Adipose tissue (tissue), 3 donors: ENCODE results near the gene SERPINI1. TPM values are rescaled to one million over a fixed set of nuclear protein-coding genes. Genes with fewer than 3 reads are reported as not detected.

ENCODE experiments used
- H3K27ac ChIP-seq: one replicate; pipeline ENCODE4 v1.5.1; 2013; ENCODE audit warnings: low read depth, low read length
- WGBS, 3 donors: extraction: QIAGEN DNeasy Blood & Tissue Kit; methylation state at CpG; one replicate each; pipeline ENCODE4 v1.1.7; 2013; 5-methylcytosine and 5-hydroxymethylcytosine counted together
- polyA plus RNA-seq, 3 donors: library from polyadenylated mRNA; stranded (reverse); fragments of 200-250 nt; gene quantifications; one replicate each; pipeline ENCODE4 v1.2.3, GENCODE V29; 2013
- donor health status: healthy with polysubstance abuse.
- donor health status: Bipolar disorder and iron deficiency.
- donor health status: healthy.

The SERPINI1 gene
- polyA plus RNA-seq, result 10 to 100 TPM; 15.0 to 36.7 (median 15.0) TPM

- H3K27ac ChIP-seq, result peak within 1 kb of the TSS; percentile 63
- 0% methylated on average over 37 of the region's 37 CpGs for WGBS, 3 donors
These were observed at the start of gene SERPINI1 for GRCh38 chr3:167735233-167736138. Gene SERPINI1, plus strand, starts transcription at chr3:167735721. Its CDS starts 53,408 bp downstream, at chr3:167789129.

GRCh38 chr3:167691366-167691765, 44.2 kb upstream of the SERPINI1 start:
- WGBS, 3 donors, result 44 to 65% (median 61%) methylated on average over 3 of the region's 3 CpGs
- no peak overlapping the region for H3K27ac ChIP-seq

GRCh38 chr3:167694121-167694520, 41.4 kb upstream of the SERPINI1 start:
- WGBS, 3 donors, result 74 to 82% (median 81%) methylated on average over 2 of the region's 2 CpGs
- H3K27ac ChIP-seq, result no peak overlapping the region

GRCh38 chr3:167700046-167700445, 35.5 kb upstream of the SERPINI1 start:
- no peak overlapping the region for H3K27ac ChIP-seq
- WGBS, 3 donors, result 92 to 94% (median 94%) methylated on average over 4 of the region's 4 CpGs

GRCh38 chr3:167700926-167701325, 34.6 kb upstream of the SERPINI1 start:
- 94 to 100% (median 100%) methylated on average over 2 of the region's 2 CpGs for WGBS, 3 donors
- H3K27ac ChIP-seq, result no peak overlapping the region

GRCh38 chr3:167705840-167706239, 29.7 kb upstream of the SERPINI1 start:
- 73 to 76% (median 74%) methylated on average over 2 of the region's 2 CpGs for WGBS, 3 donors
- no peak overlapping the region for H3K27ac ChIP-seq

GRCh38 chr3:167709690-167710089, 25.8 kb upstream of the SERPINI1 start:
- WGBS, 3 donors, result 68 to 100% (median 73%) methylated on average over 4 of the region's 4 CpGs
- no peak overlapping the region for H3K27ac ChIP-seq

- no peak overlapping the region for H3K27ac ChIP-seq
These were observed 25.0 kb upstream of the SERPINI1 start for GRCh38 chr3:167710552-167710951.

- 94 to 97% (median 95%) methylated on average over 1 of the region's 1 CpG for WGBS, 3 donors
- H3K27ac ChIP-seq, result no peak overlapping the region
These were observed 24.1 kb upstream of the SERPINI1 start for GRCh38 chr3:167711439-167711838.

GRCh38 chr3:167712445-167712844, 23.1 kb upstream of the SERPINI1 start:
- 95 to 96% (median 95%) methylated on average over 3 of the region's 3 CpGs for WGBS, 3 donors
- no peak overlapping the region for H3K27ac ChIP-seq

GRCh38 chr3:167714871-167715270, 20.6 kb upstream of the SERPINI1 start:
- no peak overlapping the region for H3K27ac ChIP-seq
- 90 to 100% (median 98%) methylated on average over 1 of the region's 1 CpG for WGBS, 3 donors

GRCh38 chr3:167716920-167717319, 18.6 kb upstream of the SERPINI1 start:
- no peak overlapping the region for H3K27ac ChIP-seq
- 37 to 75% (median 46%) methylated on average over 2 of the region's 2 CpGs for WGBS, 3 donors

- 95 to 100% (median 98%) methylated on average over 1 of the region's 1 CpG for WGBS, 3 donors
These were observed 16.9 kb upstream of the SERPINI1 start for GRCh38 chr3:167718582-167718981.

GRCh38 chr3:167723025-167723512, 12.5 kb upstream of the SERPINI1 start:
- 71 to 94% (median 86%) methylated on average over 4 of the region's 4 CpGs for WGBS, 3 donors
- H3K27ac ChIP-seq, result no peak overlapping the region

More at GRCh38 chr3:167718582-167718981, 16.9 kb upstream of the SERPINI1 start:
- no peak overlapping the region for H3K27ac ChIP-seq

GRCh38 chr3:167723872-167724271, 11.6 kb upstream of the SERPINI1 start:
- H3K27ac ChIP-seq, result no peak overlapping the region
- 71 to 80% (median 76%) methylated on average over 3 of the region's 3 CpGs for WGBS, 3 donors

- WGBS, 3 donors, result 63 to 76% (median 71%) methylated on average over 3 of the region's 3 CpGs
- no peak overlapping the region for H3K27ac ChIP-seq
These were observed 7.3 kb upstream of the SERPINI1 start for GRCh38 chr3:167728176-167728575.

- no peak overlapping the region for H3K27ac ChIP-seq
- 40 to 77% (median 70%) methylated on average over 3 of the region's 3 CpGs for WGBS, 3 donors
These were observed 6.7 kb upstream of the SERPINI1 start for GRCh38 chr3:167728632-167729323.

- H3K27ac ChIP-seq, result no peak overlapping the region
- 81 to 93% (median 86%) methylated on average over 2 of the region's 2 CpGs for WGBS, 3 donors
These were observed 5.9 kb upstream of the SERPINI1 start for GRCh38 chr3:167729591-167729990.

GRCh38 chr3:167731393-167731792, 4.1 kb upstream of the SERPINI1 start:
- no peak overlapping the region for H3K27ac ChIP-seq
- WGBS, 3 donors, result 92 to 97% (median 96%) methylated on average over 2 of the region's 2 CpGs
